Glutamatergic neuron (in vitro differentiated cells): Measurements from ENCODE around the gene SNRPD3. TPM values are rescaled to one million over a fixed set of nuclear protein-coding genes. Genes with fewer than 3 reads are reported as not detected.

Experiments
- DNase-seq: peaks from one replicate; pipeline ENCODE4 v3.0.0; 2022
- H3K27ac Mint-ChIP-seq: one replicate; pipeline ENCODE4 v1.8.0; 2020; ENCODE audit warnings: mild to moderate bottlenecking, mixed read lengths, inconsistent platforms; ENCODE audit not compliant: unreplicated experiment
- H3K27me3 Mint-ChIP-seq: one replicate; pipeline ENCODE4 v1.8.0; 2020; ENCODE audit warnings: mild to moderate bottlenecking, moderate library complexity, mixed read lengths, inconsistent platforms; ENCODE audit not compliant: unreplicated experiment
- H3K36me3 Mint-ChIP-seq: one replicate; pipeline ENCODE4 v1.8.0; 2020; ENCODE audit warnings: mild to moderate bottlenecking, mixed read lengths, inconsistent platforms; ENCODE audit not compliant: unreplicated experiment
- H3K4me1 Mint-ChIP-seq: one replicate; pipeline ENCODE4 v1.8.0; 2020; ENCODE audit warnings: mild to moderate bottlenecking, low read depth, mixed read lengths, inconsistent platforms; ENCODE audit not compliant: unreplicated experiment
- H3K4me3 Mint-ChIP-seq: one replicate; pipeline ENCODE4 v1.8.0; 2020; ENCODE audit warnings: mild to moderate bottlenecking, mixed read lengths, inconsistent platforms; ENCODE audit not compliant: unreplicated experiment
- H3K9me3 Mint-ChIP-seq: one replicate; pipeline ENCODE4 v1.8.0; 2020; ENCODE audit warnings: mild to moderate bottlenecking, moderate library complexity, mixed read lengths, inconsistent platforms; ENCODE audit not compliant: unreplicated experiment
- total RNA-seq: library from RNA; stranded (reverse); fragmentation: NEBNext Ultra II Directional; extraction: Animal tissue kit (Norgen Biotek cat#: 25700); gene quantifications from one replicate; pipeline ENCODE4 v1.2.1, GENCODE V29; 2021; ENCODE audit not compliant: unreplicated experiment
- TF ChIP-seq, protein P1 (sequence below): fragments of 200-600 bp; sonication (generic); IDR thresholded peaks from one replicate; pipeline ENCODE4 v1.5.0; 2021; ENCODE audit not compliant: partially characterized antibody, unreplicated experiment

Gene SNRPD3
- total RNA-seq, 1 donor from 2014 or later = 86.7 TPM

DNA sequence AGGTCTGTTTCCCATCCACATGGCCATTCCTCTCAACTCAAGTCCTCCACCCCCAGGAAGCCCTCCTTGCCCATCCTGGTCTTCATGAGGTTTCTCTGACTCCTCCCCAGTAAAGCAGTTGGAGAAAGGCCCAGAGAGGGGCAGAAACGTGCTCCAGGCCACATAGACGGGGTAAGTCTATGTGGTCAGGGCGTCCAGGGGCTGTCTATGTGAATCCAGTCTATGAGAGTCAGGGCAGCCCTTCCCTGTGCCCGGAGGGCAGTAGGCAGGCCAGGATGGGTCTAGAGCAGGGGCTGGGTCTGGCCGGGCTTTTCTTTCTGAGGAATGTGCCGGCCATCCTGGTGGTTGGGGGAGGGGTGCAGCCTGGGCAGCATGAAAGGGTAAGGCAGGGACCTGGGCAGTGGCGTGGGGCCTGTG is 12.6 kb upstream of the SNRPD3 start:
- Mint-ChIP-seq H3K4me1 (no peaks in the 10 kb centered on the region), H3K27ac (no peak overlapping the region), H3K4me3 (no peak overlapping the region), H3K36me3 (no peaks in the 10 kb centered on the region), H3K27me3 (peaks cover 9% of the 10 kb centered on the region), H3K9me3 (peaks cover 1% of the 10 kb centered on the region)
- TF ChIP-seq, protein P1, sequence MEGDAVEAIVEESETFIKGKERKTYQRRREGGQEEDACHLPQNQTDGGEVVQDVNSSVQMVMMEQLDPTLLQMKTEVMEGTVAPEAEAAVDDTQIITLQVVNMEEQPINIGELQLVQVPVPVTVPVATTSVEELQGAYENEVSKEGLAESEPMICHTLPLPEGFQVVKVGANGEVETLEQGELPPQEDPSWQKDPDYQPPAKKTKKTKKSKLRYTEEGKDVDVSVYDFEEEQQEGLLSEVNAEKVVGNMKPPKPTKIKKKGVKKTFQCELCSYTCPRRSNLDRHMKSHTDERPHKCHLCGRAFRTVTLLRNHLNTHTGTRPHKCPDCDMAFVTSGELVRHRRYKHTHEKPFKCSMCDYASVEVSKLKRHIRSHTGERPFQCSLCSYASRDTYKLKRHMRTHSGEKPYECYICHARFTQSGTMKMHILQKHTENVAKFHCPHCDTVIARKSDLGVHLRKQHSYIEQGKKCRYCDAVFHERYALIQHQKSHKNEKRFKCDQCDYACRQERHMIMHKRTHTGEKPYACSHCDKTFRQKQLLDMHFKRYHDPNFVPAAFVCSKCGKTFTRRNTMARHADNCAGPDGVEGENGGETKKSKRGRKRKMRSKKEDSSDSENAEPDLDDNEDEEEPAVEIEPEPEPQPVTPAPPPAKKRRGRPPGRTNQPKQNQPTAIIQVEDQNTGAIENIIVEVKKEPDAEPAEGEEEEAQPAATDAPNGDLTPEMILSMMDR = no peak
- no peak for DNase-seq

DNA sequence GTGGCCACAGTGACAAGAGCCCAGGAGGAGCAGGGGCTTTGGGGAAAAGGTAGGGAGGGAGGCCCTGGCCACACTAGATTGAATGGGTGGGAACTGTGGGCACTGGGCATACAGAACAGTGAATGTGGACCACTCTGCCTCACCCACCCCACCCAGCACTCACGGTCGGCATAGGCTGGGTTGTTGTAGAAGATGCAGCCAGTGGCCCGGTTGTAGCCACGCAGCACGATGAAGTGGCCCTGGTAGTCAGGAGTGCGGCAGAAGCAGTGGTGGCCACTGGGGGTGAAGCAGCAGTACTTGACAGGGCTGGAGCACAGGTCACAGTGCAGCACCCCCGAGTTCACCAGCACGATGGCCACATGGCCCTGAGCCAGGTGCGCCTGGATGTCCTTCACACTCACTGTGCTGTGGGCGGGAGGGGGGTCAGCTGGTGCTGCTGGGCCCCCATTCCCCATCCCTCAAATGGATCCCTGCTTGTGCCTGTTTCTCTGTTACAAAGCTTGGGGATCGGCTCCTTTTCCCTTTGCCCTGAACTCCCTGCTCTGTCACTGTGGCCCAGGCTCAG is 12.0 kb upstream of the SNRPD3 start:
- Mint-ChIP-seq H3K9me3 (peaks cover 1% of the 10 kb centered on the region), H3K4me1 (no peaks in the 10 kb centered on the region), H3K27me3 (peaks cover 9% of the 10 kb centered on the region), H3K36me3 (no peaks in the 10 kb centered on the region), H3K4me3 (no peak overlapping the region), H3K27ac (no peak overlapping the region)
- TF ChIP-seq, protein P1 = no peak
- no peak for DNase-seq

DNA sequence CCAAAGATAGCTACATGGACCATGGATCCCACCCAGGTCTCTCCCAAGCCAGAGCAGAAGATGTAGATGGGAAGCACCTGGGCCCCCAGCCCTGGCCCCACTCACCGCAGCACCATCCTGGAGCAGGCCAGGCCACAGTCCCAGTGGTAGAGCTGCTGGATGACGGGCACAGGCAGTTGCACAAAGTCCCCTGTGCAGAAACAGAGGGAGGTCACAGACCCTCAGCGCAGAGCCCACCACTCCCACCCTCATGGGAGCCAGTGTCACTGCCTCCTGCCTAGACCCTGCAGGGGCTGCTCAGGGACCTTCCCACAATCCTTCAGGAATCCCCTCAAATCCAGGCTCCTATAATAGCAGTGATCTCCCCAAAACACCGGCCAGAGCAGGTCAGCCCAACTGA is 7.0 kb upstream of the SNRPD3 start:
- TF ChIP-seq, protein P1 = no peak
- DNase-seq = no peak
- peaks cover 4% of the 10 kb centered on the region for H3K9me3 Mint-ChIP-seq
- no peaks in the 10 kb centered on the region for H3K36me3 Mint-ChIP-seq
- no peak overlapping the region for H3K4me3 Mint-ChIP-seq
- peaks cover 6% of the 10 kb centered on the region for H3K27me3 Mint-ChIP-seq
- no peak overlapping the region for H3K27ac Mint-ChIP-seq
- peaks cover 12% of the 10 kb centered on the region for H3K4me1 Mint-ChIP-seq

DNA sequence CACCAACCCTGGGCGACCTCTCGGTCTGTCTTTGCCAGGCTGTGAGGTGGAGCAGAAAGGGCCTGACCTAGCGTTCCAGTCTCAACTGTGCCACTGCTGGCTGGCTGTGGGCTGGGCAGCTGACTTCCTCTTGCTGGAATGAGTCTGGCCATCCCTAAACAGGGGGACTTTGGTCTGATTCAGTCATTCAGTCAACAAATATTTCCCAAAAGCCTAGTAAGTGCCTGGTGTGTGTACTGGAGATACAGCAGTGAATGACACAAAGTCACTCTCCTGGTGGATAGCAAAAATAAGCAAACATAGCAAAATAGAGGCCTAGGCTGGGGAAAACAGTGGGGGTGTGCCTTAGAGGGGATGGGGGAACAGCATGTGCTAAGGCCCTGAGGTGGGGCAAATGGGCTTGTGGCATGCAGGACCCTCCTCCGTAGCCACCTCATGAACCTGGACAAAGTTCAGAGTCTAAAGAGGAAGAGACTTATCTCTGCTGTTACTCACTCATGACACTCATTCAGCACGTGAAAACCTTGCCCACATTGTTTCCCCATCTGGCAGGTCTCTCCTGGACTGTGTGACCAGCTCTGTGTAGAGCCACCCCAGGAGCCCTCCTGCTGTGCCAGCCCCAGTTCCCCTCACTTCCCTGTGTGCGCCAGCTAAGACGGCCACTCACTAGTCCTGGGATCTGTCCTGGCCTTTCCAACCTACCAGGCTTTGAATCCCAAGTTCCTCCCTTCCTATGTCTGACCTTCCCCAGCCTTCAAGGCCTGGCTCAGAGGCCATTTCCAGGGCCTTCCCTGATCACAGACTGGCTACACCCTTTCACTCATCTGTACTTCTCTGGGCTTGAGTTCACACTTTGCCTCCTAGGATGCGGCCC is 5.5 kb upstream of the SNRPD3 start:
- H3K27ac Mint-ChIP-seq = no peak overlapping the region

More for the DNA sequence above, 5.5 kb upstream of the SNRPD3 start:
- Mint-ChIP-seq H3K36me3 (no peaks in the 10 kb centered on the region), H3K4me1 (peaks cover 12% of the 10 kb centered on the region), H3K9me3 (peaks cover 7% of the 10 kb centered on the region), H3K27me3 (peaks cover 8% of the 10 kb centered on the region), H3K4me3 (no peak overlapping the region)
- TF ChIP-seq, protein P1 = no peak
- no peak for DNase-seq
